ENCODE measurements around the gene UFC1.
A peak's percentile ranks its signal among the peaks of the same experiment; 100 is the strongest.

The UFC1 gene

DNA sequence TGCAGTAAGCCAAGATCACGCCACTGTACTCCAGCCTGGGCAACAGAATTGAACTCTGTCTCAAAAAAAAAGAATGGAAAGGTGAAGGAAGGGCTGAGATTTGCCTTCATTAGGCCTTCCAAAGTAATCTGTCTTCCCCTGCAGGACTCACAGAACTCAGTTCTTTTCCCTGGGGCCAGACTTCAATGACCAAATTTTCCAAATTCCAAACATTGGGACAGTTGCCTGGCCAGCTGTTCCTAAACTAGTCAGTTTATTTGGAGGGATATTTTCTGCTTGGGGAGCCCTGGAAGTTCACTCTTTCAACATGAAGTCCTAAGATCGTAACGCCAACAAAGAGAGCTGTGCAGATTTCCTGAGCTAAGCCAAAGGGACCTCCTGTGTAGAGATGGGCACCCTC lies 15.9 kb upstream of the UFC1 start:
- DNase-seq = no peak

DNA sequence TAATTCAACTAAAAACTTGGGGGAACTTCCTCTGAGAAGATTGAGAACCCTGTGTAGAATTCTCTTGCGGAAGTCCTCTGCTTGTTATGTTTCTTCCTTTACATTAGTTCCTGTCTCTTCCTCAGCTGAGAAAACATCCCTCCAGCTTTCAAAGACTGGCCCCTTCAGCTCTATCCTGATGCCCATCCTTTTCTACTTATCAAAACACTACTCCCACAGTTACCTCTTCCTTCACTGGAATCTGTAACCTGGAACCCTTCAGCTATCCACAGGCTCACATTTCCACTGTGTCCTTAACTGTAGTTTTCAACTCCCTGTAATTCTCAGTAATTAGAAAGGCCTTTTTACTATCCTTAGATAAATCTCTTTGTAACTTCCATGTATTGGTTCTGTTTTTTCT lies 15.3 kb upstream of the UFC1 start:
- DNase-seq = no peak

DNA sequence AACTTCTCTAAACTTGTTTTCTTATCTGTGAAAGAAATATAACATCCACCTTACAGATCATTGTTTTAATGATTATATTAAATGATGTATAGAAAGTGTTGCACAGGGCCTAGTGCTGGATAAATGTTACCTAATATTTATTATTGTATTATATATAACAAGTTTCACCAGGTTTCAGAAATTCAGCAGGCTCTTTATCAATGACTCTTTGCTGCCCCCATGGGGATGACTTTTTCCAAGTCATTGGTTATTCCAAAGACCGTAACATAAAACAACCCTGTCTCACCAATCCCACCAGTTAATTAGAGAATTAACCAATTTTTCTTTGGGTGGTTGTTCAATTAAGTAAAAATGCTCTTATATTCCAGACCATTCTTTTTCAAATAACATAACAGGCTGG lies 14.0 kb upstream of the UFC1 start:
- peak; percentile 33 for DNase-seq

GRCh38 chr1:161140755-161141400 lies 12.9 kb upstream of the UFC1 start:
- no peak for DNase-seq

DNA sequence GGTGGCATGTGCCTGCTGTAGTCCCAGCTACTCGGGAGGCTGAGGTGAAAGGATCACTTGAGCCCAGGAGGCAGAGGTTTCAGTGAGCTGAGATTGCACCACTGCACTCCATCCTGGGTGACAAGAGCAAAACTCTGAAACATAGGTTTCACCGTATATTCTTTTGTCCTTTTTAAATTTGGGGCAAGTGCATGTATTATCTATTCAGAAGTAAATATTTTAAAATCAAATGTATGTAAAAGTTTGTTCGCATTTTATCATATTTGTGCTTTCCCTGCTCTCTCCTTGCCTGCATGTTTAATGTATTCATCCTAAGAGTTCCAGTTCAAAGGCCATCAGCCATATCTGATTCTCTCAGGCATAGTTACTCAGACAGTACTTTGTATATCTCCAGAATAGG lies 7.9 kb upstream of the UFC1 start:
- no peak for DNase-seq

DNA sequence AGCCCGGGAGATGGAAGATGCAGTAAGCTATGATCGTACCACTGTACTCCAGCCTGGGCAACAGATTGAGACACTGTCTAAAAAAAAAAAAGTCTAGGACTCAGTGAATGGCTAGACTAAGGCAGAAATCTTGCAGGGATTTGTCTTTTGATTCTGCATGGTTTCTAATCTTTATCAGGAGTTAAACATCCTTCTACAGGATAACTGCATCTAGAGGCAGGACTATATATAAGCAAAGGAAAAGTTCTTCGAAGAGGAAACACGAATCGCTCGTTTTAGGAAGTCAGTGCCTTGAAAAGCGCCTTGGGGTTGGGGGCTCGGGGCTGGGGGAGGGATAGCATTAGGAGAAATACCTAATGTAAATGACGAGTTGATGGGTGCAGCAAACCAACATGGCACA lies 602 bp upstream of the UFC1 start:
- no peak for DNase-seq

GRCh38 chr1:161157867-161158266 lies 4.1 kb downstream of the UFC1 start:
- no peak for DNase-seq

GRCh38 chr1:161158316-161159010 lies 4.7 kb downstream of the UFC1 start:
- DNase-seq = no peak

DNA sequence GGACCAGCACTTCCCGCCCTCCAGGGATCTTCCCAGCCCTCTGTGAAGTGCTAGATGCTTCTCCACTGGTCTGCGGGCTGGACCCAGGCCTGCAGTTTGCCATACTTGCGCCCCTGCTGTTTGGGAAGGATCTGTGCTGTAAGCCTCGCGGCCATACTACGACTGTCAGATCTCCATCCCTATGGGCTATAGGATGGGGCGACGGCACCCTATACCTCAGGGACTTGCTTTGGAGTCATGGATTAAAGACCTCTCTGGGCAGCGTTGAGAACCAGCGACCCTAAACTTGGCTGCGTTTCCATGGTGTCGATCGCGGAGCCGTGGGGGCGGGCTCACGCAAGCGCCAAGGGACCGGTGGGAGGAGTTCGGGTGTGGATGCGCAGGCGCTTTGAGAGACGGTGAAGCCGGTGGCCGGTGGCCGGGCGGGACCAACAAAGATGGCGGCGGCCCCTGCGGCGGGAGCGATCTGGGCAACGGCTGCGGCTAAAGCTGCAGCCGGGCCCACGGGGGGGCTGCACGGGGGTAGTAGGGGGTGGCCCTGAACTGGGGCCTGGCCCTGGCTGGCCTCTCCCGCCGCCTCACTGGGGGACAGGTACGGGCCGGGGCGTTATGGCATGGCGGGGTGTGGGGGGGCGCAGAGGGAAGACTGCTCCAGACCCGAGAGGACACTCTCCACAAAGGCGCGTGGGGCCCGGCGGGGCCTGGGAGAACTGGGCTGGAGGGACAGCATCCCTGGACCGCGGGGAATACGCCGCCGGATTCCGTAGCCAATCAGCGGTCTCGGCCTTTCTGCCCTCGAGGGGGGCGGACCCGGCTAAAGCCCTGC lies 5.5 kb downstream of the UFC1 start, which contains the start of gene USP21:
USP21 (plus strand) TSS at position 414 of the 826 bp plus-strand sequence. CDS start 1,141 bp downstream, outside the sequence.
- DNase-seq = peak; percentile 93

- DNase-seq = no peak
Observed at GRCh38 chr1:161159913-161160243, 6.1 kb downstream of the UFC1 start.

GRCh38 chr1:161160671-161161145 lies 6.9 kb downstream of the UFC1 start:
- DNase-seq = no peak

DNA sequence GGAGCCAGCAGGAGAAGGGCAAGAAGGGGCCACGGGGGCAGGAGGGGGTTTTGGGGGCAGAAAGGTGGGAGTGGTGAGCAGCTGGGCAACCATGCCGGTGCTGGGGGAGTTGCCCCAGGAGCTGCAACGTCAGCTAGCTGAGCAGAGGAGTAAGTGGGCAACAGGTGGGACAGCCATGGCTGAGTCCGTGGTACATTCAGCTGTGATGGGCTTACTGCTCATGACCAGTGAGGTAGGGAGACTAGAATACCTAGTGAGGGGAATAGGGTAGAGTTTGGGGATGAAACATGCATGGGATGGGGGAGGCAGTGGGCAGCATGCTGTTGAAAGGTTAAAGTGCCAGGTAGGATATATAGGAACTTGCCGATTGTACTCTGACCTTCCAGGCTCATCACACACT lies 7.9 kb downstream of the UFC1 start:
- no peak for DNase-seq

DNA sequence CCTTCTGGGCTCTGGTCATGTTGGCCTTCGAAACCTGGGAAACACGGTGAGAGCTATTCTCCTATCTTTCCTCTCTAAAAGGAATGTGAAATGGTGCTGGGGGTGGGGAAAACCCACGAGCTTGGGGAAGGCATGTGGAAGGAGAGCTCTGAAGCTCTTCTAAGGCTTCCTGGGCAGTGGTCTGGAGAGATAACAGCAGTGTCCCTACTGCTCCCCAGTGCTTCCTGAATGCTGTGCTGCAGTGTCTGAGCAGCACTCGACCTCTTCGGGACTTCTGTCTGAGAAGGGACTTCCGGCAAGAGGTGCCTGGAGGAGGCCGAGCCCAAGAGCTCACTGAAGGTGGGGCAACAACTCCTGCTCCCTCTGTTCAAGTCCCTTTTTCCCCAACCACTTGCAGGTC lies 8.3 kb downstream of the UFC1 start:
- DNase-seq = no peak

- no peak for DNase-seq
Observed at GRCh38 chr1:161162806-161163205, 9.0 kb downstream of the UFC1 start.

DNA sequence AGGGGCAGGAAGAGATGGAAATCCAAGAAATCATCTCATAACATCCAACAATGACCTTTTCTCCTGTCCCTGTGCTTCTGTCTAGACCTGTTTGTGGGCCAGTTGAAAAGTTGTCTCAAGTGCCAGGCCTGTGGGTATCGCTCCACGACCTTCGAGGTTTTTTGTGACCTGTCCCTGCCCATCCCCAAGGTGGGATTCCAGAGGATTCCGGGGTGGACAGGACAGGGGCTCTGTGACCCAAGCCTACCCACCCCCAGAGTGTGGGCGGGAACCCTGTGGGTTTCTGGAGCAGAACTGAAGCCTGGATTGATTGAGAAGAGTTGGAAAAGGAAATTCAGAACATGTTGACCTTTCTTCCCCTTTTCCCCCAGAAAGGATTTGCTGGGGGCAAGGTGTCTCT lies 10.0 kb downstream of the UFC1 start:
- no peak for DNase-seq

DNA sequence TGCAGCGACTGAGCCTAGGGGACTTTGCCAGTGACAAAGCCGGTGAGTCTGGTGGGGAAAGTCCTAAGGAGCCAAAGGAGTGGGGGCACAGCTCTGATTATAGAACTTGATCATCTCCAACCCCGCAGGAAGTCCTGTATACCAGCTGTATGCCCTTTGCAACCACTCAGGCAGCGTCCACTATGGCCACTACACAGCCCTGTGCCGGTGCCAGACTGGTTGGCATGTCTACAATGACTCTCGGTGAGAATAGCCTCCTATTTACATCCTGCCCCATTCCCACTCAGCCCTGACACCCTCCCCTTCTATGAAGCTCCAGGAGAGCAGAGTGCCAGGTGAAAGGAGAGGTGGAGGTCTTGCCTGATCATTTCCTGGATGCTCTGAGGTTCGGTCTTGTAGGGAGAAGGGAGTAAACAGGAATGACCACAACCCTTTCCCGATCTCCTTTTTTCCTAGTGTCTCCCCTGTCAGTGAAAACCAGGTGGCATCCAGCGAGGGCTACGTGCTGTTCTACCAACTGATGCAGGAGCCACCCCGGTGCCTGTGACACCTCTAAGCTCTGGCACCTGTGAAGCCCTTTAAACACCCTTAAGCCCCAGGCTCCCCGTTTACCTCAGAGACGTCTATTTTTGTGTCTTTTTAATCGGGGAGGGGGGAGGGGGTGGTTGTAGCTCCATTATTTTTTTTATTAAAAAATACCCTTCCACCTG lies 11.3 kb downstream of the UFC1 start:
- DNase-seq = no peak

DNA sequence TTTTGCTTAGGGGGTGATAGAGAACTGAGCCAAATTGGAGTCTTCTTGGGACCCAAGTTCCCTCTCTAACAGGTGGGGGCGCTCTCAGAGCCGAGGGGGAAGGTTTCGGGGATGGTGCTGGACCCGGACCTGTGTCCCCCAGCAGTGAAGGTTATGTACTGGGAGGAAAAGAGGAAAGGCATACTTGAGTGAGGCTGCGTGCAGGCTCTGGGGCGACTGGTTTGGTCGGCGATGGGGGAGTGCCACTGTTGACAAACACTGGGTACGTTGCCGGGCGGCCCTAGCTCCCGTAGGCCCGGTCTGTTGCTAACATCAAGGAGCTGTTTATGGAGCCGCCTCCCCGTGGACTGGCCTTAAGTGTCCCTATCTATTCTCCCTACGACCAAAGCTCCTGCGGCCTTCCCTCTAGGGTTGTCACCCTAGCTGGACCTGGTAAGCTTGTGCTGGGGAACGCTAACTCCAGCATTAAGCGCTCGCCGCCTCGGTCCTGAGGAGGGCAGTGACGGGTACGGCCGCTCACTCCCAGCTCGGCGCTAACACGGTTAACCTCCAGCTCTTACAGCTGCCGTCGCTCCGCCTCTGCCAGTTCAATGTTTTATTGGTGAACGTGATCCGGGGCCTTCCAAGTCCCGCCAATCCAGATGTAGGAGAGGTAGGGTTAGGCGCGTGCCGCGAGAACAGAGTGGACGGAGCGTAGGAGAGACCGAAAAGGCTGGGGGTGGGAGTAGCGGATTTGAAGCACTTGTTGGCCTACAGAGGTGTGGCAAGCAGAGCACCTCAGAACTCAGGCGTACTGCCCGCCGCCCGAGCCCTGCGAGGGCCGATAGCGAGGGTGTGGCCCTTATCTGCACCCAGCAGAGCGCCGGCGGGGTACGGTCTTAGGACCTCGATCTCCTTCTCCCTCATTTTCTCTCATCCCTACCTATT lies 12.2 kb downstream of the UFC1 start, which contains the start of gene PPOX:
PPOX (plus strand) TSS at position 685 of the 927 bp plus-strand sequence. CDS start 422 bp downstream, outside the sequence.
- DNase-seq = peak; percentile 92

GRCh38 chr1:161166669-161167548 lies 13.1 kb downstream of the UFC1 start:
- no peak for DNase-seq

GRCh38 chr1:161168906-161169305 lies 15.1 kb downstream of the UFC1 start:
- no peak for DNase-seq

DNA sequence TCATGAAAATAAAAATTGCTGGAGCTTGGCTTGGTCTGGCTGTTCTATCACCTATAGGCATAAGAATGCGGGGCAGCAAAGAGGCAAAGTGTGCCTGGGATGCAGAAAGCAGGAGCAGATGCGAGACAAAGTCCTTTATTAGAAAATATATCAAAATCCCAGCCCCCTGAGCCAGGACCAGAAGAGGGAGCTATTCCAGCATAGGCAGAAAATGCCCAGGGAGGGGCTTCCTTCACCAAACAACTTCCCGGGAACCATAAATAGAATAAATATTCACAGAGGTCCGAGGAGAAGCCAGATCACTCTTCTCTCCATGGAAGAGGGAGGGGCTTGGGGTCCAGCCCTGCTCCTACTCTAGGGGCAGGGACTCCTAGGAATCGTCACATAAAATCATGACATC lies 17.4 kb downstream of the UFC1 start:
- no peak for DNase-seq

DNA sequence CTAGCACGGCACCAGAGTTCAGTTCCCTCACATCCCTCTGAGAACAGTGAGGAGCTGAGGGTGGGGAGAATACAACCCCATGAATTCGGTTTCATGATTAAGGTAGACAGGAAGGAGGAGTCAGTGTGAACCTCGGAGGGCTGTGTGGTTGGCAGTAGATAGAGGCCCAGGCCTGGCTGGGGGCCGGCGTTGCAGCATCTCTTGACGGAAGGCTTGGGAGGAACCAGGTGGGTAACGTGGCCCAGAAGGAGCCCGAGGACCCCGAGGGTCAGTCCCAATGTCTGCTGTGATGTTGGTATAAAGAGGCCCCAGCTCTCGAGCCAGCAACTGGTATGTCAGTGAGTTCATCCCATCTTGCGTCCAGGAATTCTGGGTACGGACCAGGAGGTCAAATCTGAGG lies 17.9 kb downstream of the UFC1 start:
- no peak for DNase-seq
